Fibroblast of upper back skin (primary cell): Measurements from ENCODE around the gene TP53AIP1.
A peak's percentile ranks its signal among the peaks of the same experiment; 100 is the strongest.

ENCODE experiments used
- DNase-seq: peaks from one replicate; pipeline ENCODE4 v3.0.0-alpha.2; 2013

TP53AIP1 gene

GRCh38 chr11:128942817-128943427 lies at the start of gene TP53AIP1:
TSS of gene TP53AIP1 (minus strand) at chr11:128942871. CDS start at chr11:128937818, 5,053 bp downstream.
- DNase-seq = peak; percentile 21

GRCh38 chr11:128988242-128988970 lies 45.7 kb upstream of the TP53AIP1 start:
- no peak for DNase-seq

DNA sequence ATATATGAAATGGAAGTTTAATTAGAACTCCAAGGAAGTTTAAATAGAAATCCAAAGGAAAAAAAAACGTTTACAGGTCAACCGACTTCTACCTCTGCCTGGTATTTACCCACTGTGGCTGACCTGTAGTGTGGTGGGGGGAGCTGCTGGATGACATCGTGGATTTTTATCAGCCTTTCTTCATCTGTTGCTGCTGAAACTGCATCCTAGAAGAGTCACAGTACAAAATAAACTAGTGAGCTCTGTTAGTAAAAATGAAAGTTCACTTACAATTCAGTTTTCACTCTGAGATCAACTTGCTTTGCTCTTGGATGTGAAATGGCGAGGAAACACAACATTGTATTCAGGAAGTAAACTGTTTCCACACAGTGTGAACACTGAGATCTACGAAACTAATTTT lies 43.2 kb upstream of the TP53AIP1 start:
- DNase-seq = no peak

GRCh38 chr11:128983023-128983422 lies 40.4 kb upstream of the TP53AIP1 start:
- DNase-seq = no peak

DNA sequence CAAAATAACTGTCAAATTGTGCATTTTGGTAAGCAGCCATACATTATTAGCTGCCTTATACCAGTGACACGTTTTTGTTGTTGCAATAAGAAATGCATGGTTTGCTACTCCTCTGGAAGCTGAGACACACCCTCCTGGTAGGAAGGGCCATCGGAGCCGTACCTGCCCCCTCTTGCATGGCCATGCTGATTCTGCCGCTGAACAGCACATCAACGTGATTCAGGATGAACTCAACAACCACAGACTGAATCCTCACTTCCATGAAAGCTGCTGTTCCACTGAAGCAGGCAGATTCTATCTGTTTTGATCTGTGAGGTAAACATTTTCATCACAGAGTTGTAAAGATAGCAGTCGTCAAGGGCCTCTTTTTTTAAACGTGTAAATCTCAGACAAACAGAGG lies 38.6 kb upstream of the TP53AIP1 start:
- no peak for DNase-seq

GRCh38 chr11:128970598-128971190 lies 28.0 kb upstream of the TP53AIP1 start:
- no peak for DNase-seq

DNA sequence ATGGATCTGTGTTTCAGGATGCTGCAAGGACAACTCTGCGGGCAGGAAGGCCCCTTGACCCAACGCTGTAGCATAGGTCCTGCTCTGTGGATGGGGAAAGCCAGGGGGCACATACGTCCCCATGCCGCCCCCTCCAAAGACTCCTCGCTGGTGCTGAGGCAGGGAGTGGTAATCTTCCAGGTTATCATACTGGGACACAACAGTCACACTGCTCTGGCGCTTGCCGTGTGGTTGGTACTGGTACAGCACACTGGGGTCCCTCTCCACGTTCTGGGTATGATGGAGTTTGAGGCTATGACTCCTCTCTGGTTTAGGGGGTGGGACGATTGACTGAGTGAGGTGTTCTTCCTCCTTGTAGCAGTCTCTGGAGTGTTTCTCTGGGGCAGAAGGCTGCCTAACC lies 26.2 kb upstream of the TP53AIP1 start:
- DNase-seq = no peak

DNA sequence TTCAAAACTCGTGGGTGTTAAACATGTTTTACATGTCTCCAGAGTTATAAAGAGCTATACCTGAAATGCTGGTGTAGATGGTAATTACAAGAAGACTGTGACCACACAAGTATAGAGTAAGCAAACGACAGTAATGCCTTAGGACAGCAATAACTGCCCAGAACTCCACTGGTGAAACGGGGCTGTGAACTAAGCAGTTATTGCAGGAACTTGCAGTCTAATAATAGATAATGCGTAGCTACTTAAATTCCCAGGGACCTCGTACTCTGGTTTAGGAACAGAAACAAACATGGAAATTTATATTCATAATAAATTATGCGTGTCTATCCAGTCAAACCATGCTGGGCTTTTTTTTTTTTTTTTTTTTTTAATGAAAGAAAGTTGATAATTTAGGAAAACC lies 24.9 kb upstream of the TP53AIP1 start:
- no peak for DNase-seq

DNA sequence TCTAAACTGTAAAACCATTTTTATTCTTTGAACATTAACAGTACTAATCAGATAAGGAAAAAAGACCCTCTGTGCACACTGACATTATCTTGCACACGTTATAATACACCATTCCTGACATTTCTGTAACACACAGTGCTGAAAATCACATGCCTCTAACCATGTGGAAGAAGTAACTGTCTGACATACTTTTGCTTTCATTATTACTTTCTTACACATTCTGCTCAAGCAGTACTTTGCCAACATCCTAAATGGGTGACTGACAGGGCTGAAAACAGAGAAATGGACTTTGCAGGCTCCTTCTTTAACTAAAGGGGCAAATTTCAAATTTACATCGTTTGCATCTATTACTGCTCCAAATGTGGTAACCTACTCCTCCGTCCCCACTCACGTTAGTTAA lies 22.8 kb upstream of the TP53AIP1 start:
- no peak for DNase-seq

DNA sequence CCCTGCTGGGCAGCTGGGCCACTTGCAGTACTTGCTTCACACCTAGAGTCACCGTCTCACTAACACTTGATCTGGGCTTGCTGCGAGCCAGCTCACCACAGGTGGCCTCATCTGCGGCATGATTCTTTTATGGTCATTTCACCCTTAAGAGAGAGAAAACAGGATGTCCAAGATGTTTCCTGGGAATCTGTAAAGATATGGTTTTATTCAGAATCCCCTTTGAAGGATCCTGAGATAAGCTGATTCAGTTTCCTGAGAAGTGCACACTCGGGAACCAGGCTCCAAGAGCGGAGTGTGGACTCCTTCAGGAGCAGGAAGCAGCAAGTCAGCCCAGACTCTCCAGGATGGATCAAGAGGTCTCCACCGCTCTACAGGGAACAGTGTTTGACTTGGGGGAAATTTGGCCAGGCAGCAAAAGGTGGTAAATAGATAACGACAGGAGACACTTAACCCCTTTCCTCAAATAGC lies 21.8 kb upstream of the TP53AIP1 start:
- no peak for DNase-seq

GRCh38 chr11:128963744-128964325 lies 21.2 kb upstream of the TP53AIP1 start:
- DNase-seq = peak; percentile 64

- DNase-seq = no peak
Observed at GRCh38 chr11:128962896-128963295, 20.2 kb upstream of the TP53AIP1 start.

DNA sequence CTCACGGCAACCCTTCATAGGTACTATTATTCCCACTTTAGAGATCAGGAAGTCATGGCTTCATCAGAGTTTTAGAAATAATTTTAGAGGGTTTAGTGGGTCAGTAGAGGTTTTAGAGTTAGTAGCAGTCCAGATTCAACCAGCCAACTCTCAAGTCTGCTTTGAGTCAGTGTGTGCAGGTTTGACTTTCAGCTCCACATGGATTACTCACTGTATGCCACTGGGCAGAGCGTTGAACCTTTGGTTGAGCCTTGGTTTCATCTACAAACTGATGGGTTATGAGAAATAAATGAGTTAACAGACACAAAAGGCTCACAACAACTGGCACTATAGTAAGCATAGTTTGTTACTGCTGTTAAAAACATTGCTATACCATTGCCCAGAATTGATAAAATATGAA lies 19.0 kb upstream of the TP53AIP1 start:
- DNase-seq = no peak

DNA sequence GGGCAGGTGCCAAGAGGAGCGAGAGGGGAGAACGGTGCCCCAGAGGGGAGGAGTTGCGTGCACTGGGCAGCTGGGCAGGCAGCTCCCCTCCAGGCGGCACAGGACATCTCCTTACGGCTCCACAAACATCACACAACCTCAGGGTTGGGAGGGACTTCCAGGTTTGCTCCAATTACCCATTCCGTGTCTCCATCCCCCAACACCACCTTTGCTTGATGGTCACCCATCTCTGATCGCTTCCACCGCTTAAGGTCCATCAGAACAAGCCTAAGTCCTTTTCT lies 14.5 kb upstream of the TP53AIP1 start:
- no peak for DNase-seq

GRCh38 chr11:128956401-128957201 lies 13.9 kb upstream of the TP53AIP1 start:
- DNase-seq = peak; percentile 78

DNA sequence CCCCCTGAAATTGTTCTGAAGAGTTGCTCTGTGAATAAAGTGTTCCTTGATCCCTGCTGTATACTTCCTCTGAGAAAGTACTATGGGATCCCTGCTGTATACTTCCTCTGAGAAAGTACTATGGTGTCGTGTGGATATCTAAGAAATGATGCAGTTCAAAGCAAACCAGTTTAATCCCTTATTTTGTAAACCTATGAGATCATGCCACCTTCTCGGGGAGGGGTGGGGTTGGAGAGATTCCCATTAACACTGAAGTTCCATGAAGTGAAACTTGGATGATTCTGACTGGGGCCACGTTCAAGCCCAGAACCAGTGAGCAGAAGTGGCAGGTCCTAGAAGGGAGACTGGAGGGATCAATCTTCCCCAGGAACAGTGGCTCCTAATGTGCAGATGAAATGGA lies 13.0 kb upstream of the TP53AIP1 start:
- DNase-seq = no peak

DNA sequence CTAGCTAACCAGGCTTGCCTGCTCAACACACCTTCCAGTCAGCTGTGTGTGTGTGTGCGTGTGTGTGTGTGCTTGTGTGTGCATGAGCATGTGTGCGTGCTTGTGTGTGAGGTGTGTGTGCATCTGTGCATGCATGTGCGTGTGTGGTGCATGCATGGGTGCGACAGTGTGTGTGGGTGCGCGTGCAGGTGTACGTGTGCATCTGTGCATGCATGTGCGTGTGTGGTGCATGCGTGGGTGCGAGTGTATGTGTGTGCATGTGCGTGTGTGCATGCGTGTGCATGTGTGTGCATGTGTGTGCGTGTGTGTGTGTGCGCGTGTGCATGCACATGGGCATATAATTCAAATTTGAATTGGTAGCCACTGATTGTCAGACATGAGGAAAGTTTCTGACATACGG lies 10.5 kb upstream of the TP53AIP1 start:
- no peak for DNase-seq

DNA sequence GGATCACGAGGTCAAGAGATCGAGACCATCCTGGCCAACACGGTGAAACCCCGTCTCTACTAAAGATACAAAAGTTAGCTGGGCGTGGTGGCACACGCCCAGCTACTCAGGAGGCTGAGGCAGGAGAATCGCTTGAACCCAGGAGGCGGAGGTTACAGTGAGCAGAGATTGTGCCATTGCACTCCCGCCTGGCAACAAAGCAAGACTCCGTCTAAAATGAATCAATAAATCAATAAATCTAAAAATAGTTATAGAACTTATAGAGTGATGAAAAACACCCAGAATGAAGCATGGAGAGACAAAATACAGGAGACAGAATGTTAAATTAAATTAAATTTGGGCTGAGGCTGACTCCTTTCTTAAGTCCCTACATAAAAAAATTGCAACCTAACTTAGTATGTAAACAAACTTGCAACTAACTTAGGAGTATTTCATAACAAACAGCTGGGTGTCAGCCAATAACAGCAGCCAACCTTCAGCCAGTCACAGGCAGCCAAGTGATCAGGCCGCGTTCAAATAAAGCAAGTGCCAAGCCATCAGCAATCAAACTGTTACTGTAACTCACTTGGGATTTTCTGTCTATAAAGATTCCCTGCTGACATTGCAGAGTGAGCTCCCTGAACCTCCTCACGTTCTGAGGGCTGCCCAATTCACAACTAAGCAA lies 7.3 kb upstream of the TP53AIP1 start:
- no peak for DNase-seq

DNA sequence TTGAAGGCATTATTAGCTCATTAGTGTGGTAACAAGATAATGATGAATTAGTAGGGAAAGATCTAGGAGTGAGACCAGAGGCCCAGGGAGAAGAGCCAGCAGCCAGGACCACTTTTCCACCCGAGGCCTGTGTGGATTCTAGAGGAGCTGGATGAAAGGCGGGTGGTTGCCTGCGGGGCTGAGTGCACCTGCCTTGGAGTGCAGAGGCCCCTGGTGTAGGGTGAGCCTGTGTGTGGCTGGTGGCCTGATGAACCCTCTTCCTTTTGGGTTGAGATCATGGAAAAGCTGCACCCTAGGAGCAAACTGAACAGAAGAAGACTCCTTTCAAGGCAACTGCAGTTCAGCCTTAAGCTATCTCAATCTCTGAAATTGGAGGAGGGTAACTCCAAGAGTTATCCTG lies 5.9 kb upstream of the TP53AIP1 start:
- no peak for DNase-seq

- DNase-seq = no peak
Observed at GRCh38 chr11:128947773-128948172, 5.1 kb upstream of the TP53AIP1 start.

- DNase-seq = no peak
Observed at GRCh38 chr11:128946648-128947047, 4.0 kb upstream of the TP53AIP1 start.

DNA sequence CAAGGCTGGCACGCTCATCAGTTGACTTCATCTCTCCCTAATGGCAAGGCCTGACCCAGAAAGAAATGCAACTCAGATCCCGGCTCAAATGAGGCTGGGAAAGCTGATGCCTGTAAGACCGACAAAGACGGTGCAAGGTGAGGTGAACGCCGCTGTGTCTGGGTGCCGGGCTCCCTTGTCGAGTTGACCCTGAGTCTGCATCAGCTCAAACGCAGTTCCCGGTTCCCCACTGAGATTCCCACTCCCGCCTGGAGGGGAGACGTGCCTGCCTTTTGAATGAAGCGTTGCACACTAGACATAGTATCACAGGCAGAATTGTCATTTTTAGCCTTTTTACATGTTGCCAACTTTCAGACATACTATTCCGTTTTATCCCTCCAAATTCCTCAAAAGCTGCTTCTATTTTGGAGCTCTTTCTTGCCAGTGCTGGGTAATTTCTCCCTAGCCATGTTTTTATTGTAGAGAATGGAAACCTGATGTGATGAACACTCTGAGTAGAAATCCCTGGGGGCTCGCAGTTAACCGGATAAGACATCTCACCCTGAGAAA lies 831 bp upstream of the TP53AIP1 start:
- no peak for DNase-seq

DNA sequence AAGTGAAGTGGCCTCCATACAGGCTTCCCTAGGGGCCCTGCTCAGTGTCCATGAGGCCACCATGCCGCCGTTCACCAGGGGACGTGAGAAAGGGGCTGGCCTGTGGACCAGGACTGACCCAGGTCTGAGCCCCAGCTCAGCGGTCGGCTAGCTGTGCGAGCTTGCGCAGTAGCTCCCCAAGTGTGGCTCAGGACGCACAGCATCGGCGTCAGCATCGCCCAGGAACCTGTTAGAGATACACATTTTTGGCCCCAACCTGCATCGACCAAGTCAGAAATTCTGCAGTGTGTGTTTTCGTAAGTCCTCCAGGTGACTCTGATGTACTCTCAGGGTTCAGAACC lies 429 bp downstream of the TP53AIP1 start:
- DNase-seq = no peak
